IPS-18a (cell line): ENCODE data around the gene ZNF681.

Experiments used
- H3K27ac ChIP-seq: one replicate; pipeline ENCODE4 v1.5.1; 2013; ENCODE audit warnings: low read length
- H3K27me3 ChIP-seq: one replicate; pipeline ENCODE4 v1.6.1; 2013; ENCODE audit warnings: mild to moderate bottlenecking, low read length; ENCODE audit not compliant: control insufficient read depth, insufficient read depth
- H3K36me3 ChIP-seq: one replicate; pipeline ENCODE4 v1.6.1; 2013; ENCODE audit warnings: low read depth, low read length; ENCODE audit not compliant: control insufficient read depth
- H3K4me1 ChIP-seq: one replicate; pipeline ENCODE4 v1.6.1; 2013; ENCODE audit warnings: low read depth, low read length; ENCODE audit not compliant: control insufficient read depth
- H3K4me3 ChIP-seq: one replicate; pipeline ENCODE4 v1.5.1; 2013; ENCODE audit warnings: low read length
- H3K9ac ChIP-seq: one replicate; pipeline ENCODE4 v1.6.1; 2013; ENCODE audit warnings: mild to moderate bottlenecking, low read length, moderate library complexity
- H3K9me3 ChIP-seq: one replicate; pipeline ENCODE4 v1.6.1; 2013; ENCODE audit warnings: low read depth, low read length; ENCODE audit not compliant: control insufficient read depth

The ZNF681 gene

GRCh38 chr19:23758187-23759074 lies at the start of gene ZNF681:
TSS of gene ZNF681 (minus strand) at chr19:23758891. CDS start at chr19:23758749, 142 bp downstream.
- Histone ChIP-seq H3K36me3 (no peaks in the 10 kb centered on the region), H3K4me3 (no peak within 1 kb of the TSS), H3K4me1 (no peaks in the 10 kb centered on the region), H3K9ac (no peak within 1 kb of the TSS), H3K27me3 (no peaks in the 10 kb centered on the region), H3K27ac (no peak within 1 kb of the TSS), H3K9me3 (peaks cover 35% of the 10 kb centered on the region)

- H3K9ac ChIP-seq = no peak overlapping the region
- H3K4me1 ChIP-seq = no peaks in the 10 kb centered on the region
- H3K4me3 ChIP-seq = no peak overlapping the region
- no peaks in the 10 kb centered on the region for H3K27me3 ChIP-seq
- peaks cover 46% of the 10 kb centered on the region for H3K9me3 ChIP-seq
- no peaks in the 10 kb centered on the region for H3K36me3 ChIP-seq
- no peak overlapping the region for H3K27ac ChIP-seq
Observed at GRCh38 chr19:23804676-23805075, 46.0 kb upstream of the ZNF681 start.

GRCh38 chr19:23802290-23802689 lies 43.6 kb upstream of the ZNF681 start:
- H3K9ac ChIP-seq = no peak overlapping the region
- peaks cover 61% of the 10 kb centered on the region for H3K9me3 ChIP-seq
- H3K4me1 ChIP-seq = no peaks in the 10 kb centered on the region

GRCh38 chr19:23801803-23802202 lies 43.1 kb upstream of the ZNF681 start:
- no peak overlapping the region for H3K9ac ChIP-seq
- no peak overlapping the region for H3K27ac ChIP-seq
- H3K36me3 ChIP-seq = no peaks in the 10 kb centered on the region
- H3K9me3 ChIP-seq = peaks cover 57% of the 10 kb centered on the region
- no peaks in the 10 kb centered on the region for H3K4me1 ChIP-seq
- H3K27me3 ChIP-seq = no peaks in the 10 kb centered on the region
- H3K4me3 ChIP-seq = no peak overlapping the region

More at GRCh38 chr19:23802290-23802689, 43.6 kb upstream of the ZNF681 start:
- Histone ChIP-seq H3K27me3 (no peaks in the 10 kb centered on the region), H3K27ac (no peak overlapping the region), H3K4me3 (no peak overlapping the region), H3K36me3 (no peaks in the 10 kb centered on the region)

- Histone ChIP-seq H3K9me3 (peaks cover 55% of the 10 kb centered on the region), H3K4me1 (no peaks in the 10 kb centered on the region), H3K4me3 (no peak overlapping the region), H3K36me3 (no peaks in the 10 kb centered on the region), H3K9ac (no peak overlapping the region), H3K27me3 (no peaks in the 10 kb centered on the region), H3K27ac (no peak overlapping the region)
Observed at GRCh38 chr19:23800868-23801267, 42.2 kb upstream of the ZNF681 start.

GRCh38 chr19:23800271-23800670 lies 41.6 kb upstream of the ZNF681 start:
- Histone ChIP-seq H3K36me3 (no peaks in the 10 kb centered on the region), H3K9me3 (peaks cover 54% of the 10 kb centered on the region), H3K4me1 (no peaks in the 10 kb centered on the region), H3K4me3 (no peak overlapping the region), H3K27ac (no peak overlapping the region), H3K9ac (no peak overlapping the region), H3K27me3 (no peaks in the 10 kb centered on the region)

- Histone ChIP-seq H3K4me1 (no peaks in the 10 kb centered on the region), H3K9me3 (peaks cover 50% of the 10 kb centered on the region), H3K27ac (no peak overlapping the region), H3K4me3 (no peak overlapping the region), H3K27me3 (no peaks in the 10 kb centered on the region), H3K9ac (no peak overlapping the region), H3K36me3 (no peaks in the 10 kb centered on the region)
Observed at GRCh38 chr19:23799321-23799720, 40.6 kb upstream of the ZNF681 start.

GRCh38 chr19:23795462-23795861 lies 36.8 kb upstream of the ZNF681 start:
- Histone ChIP-seq H3K36me3 (no peaks in the 10 kb centered on the region), H3K4me1 (no peaks in the 10 kb centered on the region), H3K9me3 (peaks cover 47% of the 10 kb centered on the region), H3K9ac (no peak overlapping the region), H3K27ac (no peak overlapping the region), H3K4me3 (no peak overlapping the region), H3K27me3 (no peaks in the 10 kb centered on the region)

- H3K4me1 ChIP-seq = no peaks in the 10 kb centered on the region
Observed at GRCh38 chr19:23792784-23793183, 34.1 kb upstream of the ZNF681 start.

GRCh38 chr19:23790641-23791488 lies 32.2 kb upstream of the ZNF681 start:
- Histone ChIP-seq H3K4me1 (no peaks in the 10 kb centered on the region), H3K9me3 (peaks cover 55% of the 10 kb centered on the region), H3K36me3 (no peaks in the 10 kb centered on the region), H3K27me3 (no peaks in the 10 kb centered on the region), H3K9ac (no peak overlapping the region), H3K4me3 (no peak overlapping the region), H3K27ac (no peak overlapping the region)

More at GRCh38 chr19:23792784-23793183, 34.1 kb upstream of the ZNF681 start:
- no peak overlapping the region for H3K9ac ChIP-seq
- no peak overlapping the region for H3K4me3 ChIP-seq
- H3K27me3 ChIP-seq = no peaks in the 10 kb centered on the region
- H3K27ac ChIP-seq = no peak overlapping the region
- H3K9me3 ChIP-seq = peaks cover 49% of the 10 kb centered on the region
- no peaks in the 10 kb centered on the region for H3K36me3 ChIP-seq

GRCh38 chr19:23789246-23789645 lies 30.6 kb upstream of the ZNF681 start:
- Histone ChIP-seq H3K27me3 (no peaks in the 10 kb centered on the region), H3K4me1 (no peaks in the 10 kb centered on the region), H3K9me3 (peaks cover 63% of the 10 kb centered on the region), H3K36me3 (no peaks in the 10 kb centered on the region), H3K4me3 (no peak overlapping the region), H3K27ac (no peak overlapping the region), H3K9ac (no peak overlapping the region)
